Fibroblast of pulmonary artery (primary cell): ENCODE data around the gene AFG1L.

Experiments
- DNase-seq: peaks from one replicate; pipeline ENCODE4 v3.0.0-alpha.2; 2010; ENCODE audit warnings: low read depth
- H3K4me3 ChIP-seq: replicated peaks from 2 replicates; pipeline ENCODE4 v1.5.1; 2011; ENCODE audit warnings: low read depth, mild to moderate bottlenecking, control low read depth, low read length, moderate library complexity
- CTCF ChIP-seq: IDR thresholded peaks from 2 replicates; pipeline ENCODE4 v1.5.1; 2011; ENCODE audit warnings: mild to moderate bottlenecking, control low read depth, low read length, inconsistent platforms; ENCODE audit errors: missing control alignments

Gene AFG1L

GRCh38 chr6:108565091-108565766 lies 270.4 kb downstream of the AFG1L start:
- H3K4me3 ChIP-seq = peak overlapping the region; percentile 96
- no peak for DNase-seq
- no peak for TF ChIP-seq CTCF

- TF ChIP-seq CTCF = peak; percentile 40
- H3K4me3 ChIP-seq = peak overlapping the region; percentile 96
- peak; percentile 91 for DNase-seq
Observed at GRCh38 chr6:108565893-108566292, 271.0 kb downstream of the AFG1L start.

GRCh38 chr6:108566406-108566805 lies 271.6 kb downstream of the AFG1L start:
- DNase-seq = no peak
- peak overlapping the region; percentile 8 for H3K4me3 ChIP-seq
- no peak for TF ChIP-seq CTCF

GRCh38 chr6:108568101-108568500 lies 273.2 kb downstream of the AFG1L start:
- no peak overlapping the region for H3K4me3 ChIP-seq
- TF ChIP-seq CTCF = no peak
- DNase-seq = no peak

- no peak for TF ChIP-seq CTCF
- no peak overlapping the region for H3K4me3 ChIP-seq
- DNase-seq = no peak
Observed at GRCh38 chr6:108568551-108569305, 273.9 kb downstream of the AFG1L start.

DNA sequence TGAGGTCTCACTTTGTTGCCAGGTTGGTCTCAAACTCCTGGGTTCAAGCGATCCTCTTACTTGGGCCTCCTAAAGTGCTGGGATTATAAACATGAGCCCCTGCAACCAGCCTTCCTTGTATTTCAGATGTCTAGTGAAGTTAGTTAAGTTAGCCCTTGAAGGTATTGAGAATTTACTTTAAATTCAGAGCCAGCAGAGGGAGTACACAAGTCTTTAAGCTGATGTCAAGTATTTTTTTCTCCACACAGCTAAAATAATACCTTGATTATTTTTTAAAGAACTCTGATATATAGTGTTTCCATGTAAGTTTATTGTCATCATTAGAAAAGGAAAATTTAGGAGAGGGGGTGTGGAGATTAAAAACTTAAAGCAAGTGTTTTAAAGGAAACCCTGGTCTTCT lies 275.7 kb downstream of the AFG1L start:
- TF ChIP-seq CTCF = no peak
- H3K4me3 ChIP-seq = no peak overlapping the region
- DNase-seq = no peak
